Fibroblast of gingiva (primary cell): ENCODE data around the gene CHST12.
A peak's percentile ranks its signal among the peaks of the same experiment; 100 is the strongest.
"Not testable (repeated sequence)": the region's sequence is repeated elsewhere in the genome, so short reads cannot be mapped to it uniquely, and the experiment has no call there.

Experiments used
- DNase-seq: peaks from one replicate; pipeline ENCODE4 v3.0.0-alpha.2; 2011; ENCODE audit warnings: low read depth

The CHST12 gene

GRCh38 chr7:2403014-2403717, at the start of gene CHST12:
CHST12 (plus strand) TSS chr7:2403611; CDS start chr7:2432640, 29,029 bp downstream.
- DNase-seq, result peak; percentile 92

GRCh38 chr7:2353936-2354185, 49.5 kb upstream of the CHST12 start:
- DNase-seq, result peak; percentile 89

- peak; percentile 93 for DNase-seq
Measured at GRCh38 chr7:2354186-2354938, 49.0 kb upstream of the CHST12 start, which contains the start of gene EIF3B. EIF3B (plus strand) TSS chr7:2354827; CDS start chr7:2354922, 95 bp downstream.

GRCh38 chr7:2354939-2355704, 48.3 kb upstream of the CHST12 start:
- no peak for DNase-seq

GRCh38 chr7:2355705-2356008, 47.8 kb upstream of the CHST12 start:
- no peak for DNase-seq

- no peak for DNase-seq
Measured at GRCh38 chr7:2357165-2357564, 46.2 kb upstream of the CHST12 start.

- DNase-seq, result no peak
Measured at GRCh38 chr7:2357571-2357970, 45.8 kb upstream of the CHST12 start.

GRCh38 chr7:2358968-2359527, 44.4 kb upstream of the CHST12 start:
- DNase-seq, result no peak

GRCh38 chr7:2359610-2360009, 43.8 kb upstream of the CHST12 start:
- no peak for DNase-seq

- DNase-seq, result no peak
Measured at GRCh38 chr7:2360796-2361195, 42.6 kb upstream of the CHST12 start.

GRCh38 chr7:2362385-2363088, 40.9 kb upstream of the CHST12 start:
- DNase-seq, result no peak

- no peak for DNase-seq
Measured at GRCh38 chr7:2369139-2369538, 34.3 kb upstream of the CHST12 start.

GRCh38 chr7:2371329-2371728, 32.1 kb upstream of the CHST12 start:
- DNase-seq, result no peak

GRCh38 chr7:2372724-2373123, 30.7 kb upstream of the CHST12 start:
- no peak for DNase-seq

GRCh38 chr7:2373124-2373556, 30.3 kb upstream of the CHST12 start:
- no peak for DNase-seq

GRCh38 chr7:2373646-2374045, 29.8 kb upstream of the CHST12 start:
- DNase-seq, result no peak

- DNase-seq, result no peak
Measured at GRCh38 chr7:2374401-2374800, 29.0 kb upstream of the CHST12 start.

GRCh38 chr7:2374830-2375728, 28.3 kb upstream of the CHST12 start:
- no peak for DNase-seq

- no peak for DNase-seq
Measured at GRCh38 chr7:2376351-2377154, 26.9 kb upstream of the CHST12 start.

GRCh38 chr7:2377492-2377891, 25.9 kb upstream of the CHST12 start:
- DNase-seq, result not testable (repeated sequence)
